RKO (cell line): Measurements from ENCODE around the gene CD55.

Experiments used
- DNase-seq: peaks from one replicate; pipeline ENCODE4 v3.0.0-alpha.2; 2016; ENCODE audit warnings: low spot score

CD55 gene, protein sequence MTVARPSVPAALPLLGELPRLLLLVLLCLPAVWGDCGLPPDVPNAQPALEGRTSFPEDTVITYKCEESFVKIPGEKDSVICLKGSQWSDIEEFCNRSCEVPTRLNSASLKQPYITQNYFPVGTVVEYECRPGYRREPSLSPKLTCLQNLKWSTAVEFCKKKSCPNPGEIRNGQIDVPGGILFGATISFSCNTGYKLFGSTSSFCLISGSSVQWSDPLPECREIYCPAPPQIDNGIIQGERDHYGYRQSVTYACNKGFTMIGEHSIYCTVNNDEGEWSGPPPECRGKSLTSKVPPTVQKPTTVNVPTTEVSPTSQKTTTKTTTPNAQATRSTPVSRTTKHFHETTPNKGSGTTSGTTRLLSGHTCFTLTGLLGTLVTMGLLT

DNA sequence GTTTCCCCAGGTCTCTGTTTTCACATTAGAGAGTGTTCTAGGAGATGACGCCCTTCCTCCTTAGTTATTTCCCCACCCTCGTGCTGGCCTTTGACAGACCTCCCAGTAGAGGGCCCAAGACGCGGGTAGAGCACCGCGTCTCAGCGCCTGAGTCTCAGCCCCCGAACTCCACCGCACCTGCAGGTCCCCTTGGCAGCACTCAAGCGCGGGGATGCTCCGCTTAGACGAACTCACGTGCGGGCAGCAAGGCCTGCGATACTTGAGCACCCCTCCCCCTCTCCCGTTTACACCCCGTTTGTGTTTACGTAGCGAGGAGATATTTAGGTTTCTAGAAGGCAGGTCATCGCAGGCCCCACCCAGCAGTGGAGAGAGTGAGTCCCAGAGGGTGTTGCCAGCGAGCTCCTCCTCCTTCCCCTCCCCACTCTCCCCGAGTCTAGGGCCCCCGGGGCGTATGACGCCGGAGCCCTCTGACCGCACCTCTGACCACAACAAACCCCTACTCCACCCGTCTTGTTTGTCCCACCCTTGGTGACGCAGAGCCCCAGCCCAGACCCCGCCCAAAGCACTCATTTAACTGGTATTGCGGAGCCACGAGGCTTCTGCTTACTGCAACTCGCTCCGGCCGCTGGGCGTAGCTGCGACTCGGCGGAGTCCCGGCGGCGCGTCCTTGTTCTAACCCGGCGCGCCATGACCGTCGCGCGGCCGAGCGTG is at the start of gene CD55:
CD55 (plus strand) TSS at position 600 of the 711 bp plus-strand sequence; CDS start at position 688, 88 bp downstream.
- DNase-seq: peak; percentile 97

DNA sequence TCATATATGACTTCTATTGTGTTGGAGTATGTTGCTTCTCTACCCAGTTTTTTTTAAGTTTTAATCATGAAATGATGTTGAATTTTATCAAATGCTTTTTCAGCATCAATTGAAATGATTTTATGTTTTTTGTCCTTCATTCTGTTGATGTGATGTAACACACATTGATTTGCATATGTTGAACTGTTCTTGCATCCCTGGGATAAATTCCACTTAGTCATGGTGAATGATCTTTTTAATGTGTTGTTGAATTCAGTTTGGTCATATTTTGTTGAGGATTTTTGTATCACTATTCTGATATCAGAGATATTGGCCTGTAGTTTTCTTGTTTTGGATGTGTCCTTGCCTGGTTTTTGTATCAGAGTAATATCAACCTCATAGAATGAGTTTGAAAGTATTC is 46.6 kb upstream of the CD55 start:
- no peak for DNase-seq

DNA sequence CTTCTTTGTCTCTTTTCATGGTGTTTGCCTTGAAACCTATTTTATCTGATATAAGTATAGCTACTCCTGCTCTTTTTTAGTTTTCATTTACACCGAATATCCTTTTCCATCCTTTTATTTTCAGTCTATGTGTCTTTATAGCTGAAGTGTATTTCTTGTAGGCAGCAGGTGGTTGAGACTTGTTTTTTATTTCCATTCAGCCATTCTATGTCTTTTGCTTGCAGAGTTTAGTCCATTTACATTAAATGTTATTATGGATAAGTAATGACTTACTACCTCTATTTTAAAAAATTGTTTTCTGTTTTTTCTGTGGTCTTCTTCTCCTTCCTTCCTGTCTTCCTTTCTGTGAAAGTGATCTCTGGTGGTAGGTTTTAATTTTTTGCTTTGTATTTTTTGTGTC is 45.0 kb upstream of the CD55 start:
- no peak for DNase-seq

DNA sequence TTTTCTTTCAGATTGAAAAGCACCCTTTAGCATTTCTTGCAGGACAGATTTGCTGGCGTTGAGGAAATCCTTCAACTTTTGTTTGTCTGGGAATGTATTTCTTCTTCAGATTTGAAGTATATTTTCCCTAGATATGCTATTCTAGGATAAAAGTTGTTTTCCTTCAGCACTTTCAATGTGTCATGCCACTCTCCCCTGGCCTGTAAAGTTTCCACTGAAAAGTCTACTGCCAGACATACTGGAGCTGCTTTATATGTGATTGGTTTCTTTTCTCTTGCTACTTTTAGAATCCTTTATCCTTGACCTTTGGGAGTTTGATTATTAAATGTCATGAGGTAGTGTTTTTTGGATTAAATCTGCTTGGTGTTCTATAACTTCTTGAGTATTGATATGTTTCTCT is 44.2 kb upstream of the CD55 start:
- no peak for DNase-seq

DNA sequence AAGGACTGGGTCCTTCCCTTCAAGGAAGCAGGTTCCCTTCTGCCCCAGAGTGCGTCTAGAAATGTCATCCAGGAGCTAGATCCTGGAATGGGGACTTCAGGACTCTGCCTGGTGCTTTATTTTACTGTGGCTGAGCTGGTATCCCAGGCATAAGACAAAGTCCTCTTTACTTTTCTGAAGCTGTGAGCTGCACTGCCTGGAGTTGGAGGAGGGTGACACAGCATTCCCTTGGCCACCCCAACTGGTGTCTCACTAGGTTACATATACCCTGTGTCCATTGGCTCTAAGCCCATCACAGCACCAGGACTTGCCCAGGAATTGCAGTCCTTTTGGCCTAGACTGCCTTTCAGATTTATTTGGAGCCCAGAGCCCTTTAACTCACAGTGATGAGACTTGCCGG is 41.8 kb upstream of the CD55 start:
- DNase-seq: no peak

DNA sequence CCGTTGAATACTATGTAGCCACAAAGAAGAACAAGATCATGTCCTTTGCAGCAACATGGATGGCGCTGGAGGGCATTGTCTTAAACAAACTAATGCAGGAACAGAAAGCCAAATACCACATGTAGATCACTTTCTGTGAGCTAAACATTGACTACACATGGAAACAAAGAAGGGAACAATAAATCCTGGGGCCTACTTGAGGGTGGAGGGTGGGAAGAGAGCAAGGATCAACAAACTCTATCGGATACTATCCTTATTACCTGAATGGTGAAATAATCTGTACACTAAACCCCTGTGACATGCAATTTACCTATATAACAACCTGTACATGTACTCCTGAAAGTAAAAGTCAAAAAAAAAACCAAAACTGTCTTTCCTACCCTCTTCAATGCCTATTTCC is 40.8 kb upstream of the CD55 start:
- DNase-seq: no peak

DNA sequence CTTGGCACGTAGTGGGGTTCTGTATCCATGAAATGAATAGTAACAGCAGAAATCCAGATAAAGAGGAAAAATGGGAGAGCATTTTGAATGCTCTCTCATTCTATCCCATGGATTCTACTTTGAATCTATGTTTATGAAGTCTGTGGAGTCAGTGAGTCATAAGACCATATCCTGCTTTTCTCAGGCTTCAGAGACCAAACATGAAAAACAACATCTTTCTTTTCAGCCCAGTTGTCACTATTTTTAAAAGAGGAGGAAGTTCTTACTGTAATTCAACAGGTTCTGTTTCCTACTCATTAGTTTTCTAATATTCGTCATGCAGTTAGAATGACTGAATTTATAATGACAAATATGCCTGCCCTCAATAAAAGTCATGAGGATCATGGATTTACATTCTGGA is 39.4 kb upstream of the CD55 start:
- DNase-seq: no peak

DNA sequence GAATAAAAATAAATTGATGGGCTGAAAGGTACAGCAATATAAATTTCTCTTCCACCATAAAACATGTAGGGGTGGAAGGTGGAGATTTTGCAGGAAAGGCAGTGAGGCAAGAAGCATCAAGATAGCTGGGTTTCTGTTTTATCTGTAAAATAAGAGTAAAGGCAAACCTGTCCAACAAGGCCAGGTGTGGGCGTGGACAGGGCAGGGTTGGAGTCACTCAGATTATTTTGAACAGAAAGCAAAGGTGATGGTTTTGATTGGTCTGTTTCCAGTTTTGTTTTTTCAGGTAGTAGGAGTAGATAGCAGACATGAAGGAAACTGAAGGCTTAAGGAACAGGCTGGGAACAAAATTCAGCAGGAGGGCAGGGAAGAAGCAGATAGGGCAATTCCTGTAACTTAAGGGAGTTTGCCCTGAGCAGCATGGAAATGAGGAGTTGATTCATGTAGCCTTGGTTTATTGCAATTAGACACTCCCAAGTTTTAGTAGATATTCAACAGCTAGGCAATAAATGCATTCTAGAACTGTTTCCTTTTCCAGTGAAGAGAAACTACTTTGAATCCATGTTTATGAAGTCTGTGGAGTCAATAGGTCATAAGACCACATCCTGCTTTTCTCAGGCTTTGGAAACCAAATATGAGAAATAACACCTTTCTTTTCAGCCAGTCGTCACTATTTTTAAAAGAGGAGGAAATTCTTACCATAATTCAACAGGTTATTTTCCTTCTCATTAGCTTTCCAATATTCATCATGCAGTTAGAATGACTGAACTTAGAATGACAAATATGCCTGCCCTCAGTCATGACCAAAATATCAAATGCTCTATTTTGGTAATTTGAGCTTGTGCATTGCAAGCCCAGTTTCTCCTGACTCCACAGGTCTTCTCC is 38.7 kb upstream of the CD55 start:
- DNase-seq: no peak

DNA sequence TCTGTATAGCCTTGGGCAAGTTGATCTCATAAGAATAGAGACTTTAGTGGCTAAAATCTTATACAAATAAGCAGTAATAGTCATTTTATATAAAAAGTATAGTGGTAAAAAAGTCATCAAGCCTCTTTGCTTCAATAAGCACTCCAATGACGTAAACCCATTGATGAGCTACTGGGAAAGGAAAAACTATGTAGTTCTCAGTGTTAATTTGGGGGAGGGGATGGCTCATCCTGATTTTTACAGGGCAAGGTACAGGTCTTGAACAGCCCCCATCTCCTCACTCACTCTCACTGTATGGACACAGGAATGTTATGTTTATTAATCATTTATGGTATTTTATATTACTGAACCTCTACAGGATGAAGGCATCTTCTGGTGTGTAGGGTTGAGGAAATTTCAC is 38.1 kb upstream of the CD55 start:
- DNase-seq: no peak

DNA sequence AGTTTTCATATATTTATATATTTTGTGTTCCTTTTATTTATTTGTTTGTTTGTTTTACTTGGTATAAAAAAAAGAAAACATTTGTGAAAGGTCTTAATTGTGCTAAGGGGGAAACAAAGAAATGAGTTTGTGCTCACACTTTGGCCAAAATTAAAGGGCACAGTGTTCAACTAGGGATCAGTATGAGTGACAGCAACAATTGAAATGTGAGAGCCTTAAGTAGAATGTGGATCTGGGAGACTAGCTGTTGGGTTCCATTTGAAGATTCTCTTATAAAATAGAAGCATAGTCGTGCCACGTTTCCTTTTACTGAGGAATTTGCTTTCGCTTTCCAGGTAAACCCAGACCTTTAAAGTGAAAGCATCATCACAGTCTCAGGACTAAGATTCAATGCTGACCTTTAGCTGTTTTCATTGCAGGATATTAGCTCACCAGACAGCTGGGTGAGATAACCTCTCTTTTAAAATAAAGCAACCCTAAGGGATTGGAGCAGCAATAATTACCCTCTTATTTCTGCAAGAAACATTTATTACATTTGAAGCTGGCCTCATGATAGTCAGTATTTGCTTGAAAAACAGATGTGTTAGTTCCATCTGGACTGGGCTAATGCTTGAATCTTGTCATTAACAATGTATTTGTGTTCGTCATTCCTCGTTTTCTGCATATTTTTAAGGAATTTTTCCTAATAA is 37.1 kb upstream of the CD55 start:
- DNase-seq: no peak

DNA sequence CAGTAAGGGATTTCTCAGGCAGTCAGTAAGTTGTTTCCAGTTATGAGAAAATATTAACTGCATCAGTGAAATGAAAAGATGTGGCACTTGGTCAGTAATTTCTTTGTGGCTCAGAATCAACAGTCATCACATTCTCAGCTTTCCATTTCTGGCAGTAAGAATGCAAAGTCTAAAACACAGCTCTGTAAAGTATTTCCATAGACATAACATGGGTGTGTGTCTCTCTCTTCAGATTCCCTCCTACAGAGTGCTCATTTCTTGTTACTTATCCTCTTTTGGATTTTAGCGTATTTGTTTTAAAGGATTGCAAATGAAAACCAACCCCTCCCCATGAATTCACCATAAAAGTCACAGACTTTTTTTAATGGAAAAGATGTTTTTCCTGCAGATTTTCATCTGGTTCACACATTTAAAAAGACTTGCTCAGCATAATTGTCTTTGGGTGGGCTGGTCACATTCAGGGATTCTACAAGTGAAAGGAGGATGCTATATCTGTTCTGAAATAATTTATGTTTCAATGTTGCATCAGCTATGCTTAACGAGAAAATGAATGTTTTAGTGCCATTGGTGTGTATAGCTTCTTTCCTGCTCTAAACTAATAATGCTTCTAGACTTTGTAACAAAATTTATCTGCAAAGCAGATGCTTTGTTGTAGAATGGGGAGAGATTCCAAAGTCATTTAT is 34.6 kb upstream of the CD55 start:
- DNase-seq: no peak

DNA sequence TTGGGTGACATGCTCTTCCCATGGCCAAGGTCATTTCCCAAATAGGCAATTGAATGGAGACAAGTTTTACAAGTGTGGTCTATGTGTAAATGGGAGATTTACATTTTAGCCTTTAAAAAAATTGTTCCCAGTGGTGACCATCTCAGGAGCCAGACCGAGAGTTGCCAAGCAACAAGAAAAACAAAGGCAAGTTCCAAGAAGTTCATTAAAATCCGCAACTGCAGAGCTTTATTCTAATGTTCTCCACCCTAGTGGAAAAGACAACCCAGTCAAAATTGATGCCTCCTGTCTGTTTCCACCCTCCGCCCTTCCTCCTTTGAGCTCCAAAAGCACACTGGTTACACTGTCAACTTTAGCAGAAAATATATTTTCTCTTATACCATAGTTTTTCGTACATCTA is 33.2 kb upstream of the CD55 start:
- no peak for DNase-seq

DNA sequence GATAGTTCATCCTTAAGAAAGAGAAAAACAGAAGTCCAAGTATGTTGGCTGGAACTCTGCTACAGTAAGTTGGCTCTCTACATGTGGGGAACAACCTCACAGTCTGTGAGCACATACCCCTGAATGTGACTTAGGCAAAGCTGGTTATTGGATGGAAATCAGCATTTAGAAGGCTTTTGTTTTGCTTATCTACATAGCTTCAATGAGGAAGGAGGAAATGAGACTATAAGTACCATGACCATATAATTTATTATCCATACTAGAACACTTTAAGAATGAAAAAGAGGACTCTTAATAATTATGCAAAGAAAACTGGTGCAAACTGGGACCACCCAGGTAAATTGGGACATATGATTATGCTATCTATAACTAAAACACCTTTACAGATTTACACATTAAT is 31.7 kb upstream of the CD55 start:
- DNase-seq: no peak

DNA sequence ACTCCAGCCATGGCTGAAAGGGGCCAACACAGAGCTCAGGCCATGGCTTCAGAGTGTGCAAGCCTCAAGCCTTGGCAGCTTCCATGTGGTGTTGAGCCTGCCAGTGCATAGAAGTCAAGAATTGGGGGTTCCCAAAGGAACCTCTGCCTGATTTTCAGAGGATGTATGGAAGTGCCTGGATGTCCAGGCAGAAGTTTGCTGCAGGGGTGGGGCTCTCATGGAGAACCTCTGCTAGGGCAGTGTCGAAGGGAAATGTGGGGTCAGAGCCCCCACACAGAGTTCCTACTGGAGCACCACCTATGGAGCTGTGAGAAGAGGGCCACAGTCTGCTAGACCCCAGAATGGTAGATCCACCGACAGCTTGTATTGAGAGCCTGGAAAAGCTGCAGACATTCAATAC is 29.8 kb upstream of the CD55 start:
- DNase-seq: no peak

DNA sequence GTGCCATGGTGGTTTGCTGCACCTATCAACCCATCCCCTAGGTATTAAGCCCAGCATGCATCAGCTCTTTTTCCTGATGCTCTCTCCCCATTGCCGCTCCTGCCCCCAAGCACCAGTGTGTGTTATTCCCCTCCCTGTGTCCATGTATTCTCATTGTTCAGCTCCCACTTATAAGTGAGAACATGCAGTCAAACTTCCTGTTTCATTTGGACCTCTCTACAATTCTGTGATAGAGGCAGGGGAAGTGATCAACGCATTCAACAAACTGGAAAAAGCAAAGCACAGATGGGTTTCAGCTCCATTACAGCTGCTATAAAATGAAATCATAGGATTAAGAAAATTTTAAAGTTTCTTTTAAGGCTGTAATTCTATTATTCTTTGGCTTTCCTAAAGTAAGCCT is 23.3 kb upstream of the CD55 start:
- no peak for DNase-seq

DNA sequence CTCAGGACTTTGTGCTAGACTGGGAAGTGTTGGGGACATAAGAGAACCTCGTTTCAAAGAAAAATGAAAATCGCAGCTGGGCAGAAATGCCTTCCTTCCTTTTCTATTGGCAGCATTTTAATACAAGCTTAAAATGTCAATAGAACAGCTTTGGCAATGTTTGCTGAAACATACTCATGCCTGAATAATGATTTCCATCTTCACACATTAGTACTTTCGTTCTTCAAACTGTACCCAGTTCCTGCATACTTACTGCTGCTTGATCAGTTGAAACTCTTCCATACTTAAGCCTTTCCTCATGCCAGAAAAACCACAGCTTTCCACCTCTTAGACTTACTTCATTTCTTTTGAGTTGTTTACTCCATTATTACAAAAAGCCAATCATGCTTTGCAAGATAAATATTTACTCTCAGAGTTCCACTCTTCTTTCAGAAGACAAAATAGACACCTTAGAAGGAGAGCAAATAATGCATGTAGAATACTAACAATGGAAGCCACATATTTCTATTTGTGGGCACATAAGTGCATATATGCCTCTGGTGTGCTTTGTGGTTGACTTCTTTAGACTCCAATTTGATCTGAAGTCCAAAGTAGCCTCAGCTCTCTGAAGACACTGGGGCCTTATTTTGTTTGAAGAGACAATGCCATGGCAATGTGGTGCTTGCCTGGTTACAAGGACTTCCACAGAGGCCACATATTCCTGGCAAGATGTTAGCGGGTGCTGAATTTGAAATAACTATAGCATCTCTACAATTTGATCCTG is 22.7 kb upstream of the CD55 start:
- DNase-seq: no peak

DNA sequence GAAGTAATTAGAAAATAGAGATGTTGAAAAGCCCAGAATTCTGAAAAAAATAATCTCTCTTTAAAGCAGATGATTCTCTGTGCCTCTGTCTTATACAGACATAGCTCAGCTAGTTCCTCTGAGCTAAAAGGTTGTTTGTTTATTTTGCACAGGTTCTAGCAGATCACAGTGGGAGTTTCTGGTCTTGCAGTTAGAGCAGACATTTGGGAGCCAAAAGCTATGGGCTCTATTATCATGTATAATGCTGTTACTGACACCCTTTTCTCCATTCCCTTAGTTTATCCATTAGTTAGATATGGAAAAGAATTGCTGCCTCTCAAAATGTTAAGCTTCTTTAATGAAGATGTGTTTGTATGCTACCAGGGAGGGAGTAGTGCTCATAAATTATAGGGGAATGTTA is 20.5 kb upstream of the CD55 start:
- DNase-seq: no peak

DNA sequence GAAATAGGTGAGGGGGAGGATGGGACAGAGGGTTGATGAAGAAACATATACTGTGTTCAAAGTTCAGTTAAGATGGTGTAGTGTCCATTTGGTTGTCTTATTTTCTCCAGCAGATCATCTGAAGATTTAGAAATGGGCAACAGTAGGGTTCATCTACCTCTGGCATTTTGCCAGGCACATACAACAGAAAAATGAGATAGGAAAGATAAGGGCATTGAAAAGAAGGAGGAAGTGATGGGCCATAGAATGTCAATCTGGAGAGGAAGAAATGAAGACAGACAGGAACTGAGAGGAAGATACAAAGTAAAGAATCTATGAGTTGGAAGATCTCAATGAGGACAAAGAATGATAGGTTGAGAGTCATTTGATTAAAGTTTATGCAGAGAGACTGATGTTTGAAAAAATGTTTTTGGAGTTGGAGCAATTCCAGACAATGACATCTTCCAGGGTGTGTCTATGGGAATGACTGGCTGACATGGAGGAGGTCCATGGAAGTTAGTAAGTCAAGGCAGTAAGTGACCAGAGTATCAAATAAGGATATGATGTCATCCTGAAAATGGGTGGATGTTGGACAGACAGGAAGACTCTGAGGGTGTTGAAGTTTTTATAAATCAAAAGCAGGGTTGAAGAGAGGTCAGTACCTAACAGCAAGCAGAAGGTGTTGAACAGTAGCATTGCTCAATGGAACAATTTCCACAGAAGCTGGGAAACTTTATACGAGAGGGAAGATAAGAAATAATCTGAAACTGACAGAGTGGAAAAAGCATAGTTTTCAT is 18.7 kb upstream of the CD55 start:
- DNase-seq: no peak

DNA sequence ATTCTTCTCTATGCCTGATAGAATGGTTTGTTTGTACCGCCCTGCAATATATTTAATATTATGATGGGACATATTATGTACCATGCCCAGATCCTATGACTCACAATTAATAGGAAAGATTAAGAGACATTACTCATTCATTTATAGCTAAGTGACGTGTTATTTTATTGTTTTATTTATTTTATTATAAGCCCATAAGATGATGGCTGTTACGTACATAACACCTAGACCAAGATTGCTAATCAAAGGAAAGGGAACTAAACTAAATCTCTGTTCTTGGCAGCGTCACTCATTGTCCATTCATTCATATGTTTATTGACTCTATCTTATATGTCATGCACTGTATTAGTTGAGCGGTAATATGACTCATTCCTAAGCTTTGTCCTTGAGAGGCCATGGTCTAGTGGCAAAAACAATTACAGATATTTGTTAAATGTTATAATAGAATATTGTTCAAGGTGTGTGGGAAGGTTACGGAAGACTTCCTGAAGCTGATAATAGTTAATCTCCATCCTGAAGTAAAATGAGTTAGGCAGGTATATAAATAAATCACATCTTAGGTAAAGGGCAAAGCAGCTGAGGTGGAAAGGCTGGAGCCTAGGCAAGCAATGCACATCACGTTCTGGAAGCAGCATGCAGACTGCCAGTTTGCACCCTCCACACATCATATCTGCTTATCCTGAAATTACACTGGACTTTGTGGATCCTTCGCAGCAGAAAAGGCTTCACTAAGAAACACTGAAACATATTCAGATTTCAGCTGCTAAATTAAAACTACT is 16.6 kb upstream of the CD55 start:
- DNase-seq: no peak
